Fibroblast of pulmonary artery (primary cell): Measurements from ENCODE around the gene PER2.
"Not testable (repeated sequence)": the region's sequence is repeated elsewhere in the genome, so short reads cannot be mapped to it uniquely, and the experiment has no call there.

Experiments
- DNase-seq: peaks from one replicate; pipeline ENCODE4 v3.0.0-alpha.2; 2010; ENCODE audit warnings: low read depth
- H3K4me3 ChIP-seq: replicated peaks from 2 replicates; pipeline ENCODE4 v1.5.1; 2011; ENCODE audit warnings: low read depth, mild to moderate bottlenecking, control low read depth, low read length, moderate library complexity
- CTCF ChIP-seq: IDR thresholded peaks from 2 replicates; pipeline ENCODE4 v1.5.1; 2011; ENCODE audit warnings: mild to moderate bottlenecking, control low read depth, low read length, inconsistent platforms; ENCODE audit errors: missing control alignments

PER2 gene

GRCh38 chr2:238287737-238288649 is at the start of gene PER2:
Gene PER2 (minus strand): TSS chr2:238288610. CDS start chr2:238277936, 10,674 bp downstream.
- H3K4me3 ChIP-seq, result peak within 1 kb of the TSS; percentile 72
- peak; percentile 2 for TF ChIP-seq CTCF
- DNase-seq, result peak; percentile 81

GRCh38 chr2:238337846-238338245 is 49.4 kb upstream of the PER2 start:
- no peak for TF ChIP-seq CTCF
- H3K4me3 ChIP-seq, result no peak overlapping the region

GRCh38 chr2:238336793-238337444 is 48.5 kb upstream of the PER2 start:
- no peak for TF ChIP-seq CTCF
- DNase-seq, result no peak
- H3K4me3 ChIP-seq, result no peak overlapping the region

More at GRCh38 chr2:238337846-238338245, 49.4 kb upstream of the PER2 start:
- no peak for DNase-seq

- DNase-seq, result no peak
- H3K4me3 ChIP-seq, result no peak overlapping the region
- no peak for TF ChIP-seq CTCF
Observed at GRCh38 chr2:238336151-238336550, 47.7 kb upstream of the PER2 start.

- DNase-seq, H3K4me3 ChIP-seq: not testable (repeated sequence)
Observed at GRCh38 chr2:238335591-238335990, 47.2 kb upstream of the PER2 start.

- TF ChIP-seq CTCF, result no peak
- no peak overlapping the region for H3K4me3 ChIP-seq
- no peak for DNase-seq
Observed at GRCh38 chr2:238334885-238335284, 46.5 kb upstream of the PER2 start.

GRCh38 chr2:238331916-238332315 is 43.5 kb upstream of the PER2 start:
- TF ChIP-seq CTCF, result no peak
- no peak overlapping the region for H3K4me3 ChIP-seq
- no peak for DNase-seq
